Measurements from ENCODE around the gene DST.
"Not testable (repeated sequence)": the region's sequence is repeated elsewhere in the genome, so short reads cannot be mapped to it uniquely, and the experiment has no call there.

DNA sequence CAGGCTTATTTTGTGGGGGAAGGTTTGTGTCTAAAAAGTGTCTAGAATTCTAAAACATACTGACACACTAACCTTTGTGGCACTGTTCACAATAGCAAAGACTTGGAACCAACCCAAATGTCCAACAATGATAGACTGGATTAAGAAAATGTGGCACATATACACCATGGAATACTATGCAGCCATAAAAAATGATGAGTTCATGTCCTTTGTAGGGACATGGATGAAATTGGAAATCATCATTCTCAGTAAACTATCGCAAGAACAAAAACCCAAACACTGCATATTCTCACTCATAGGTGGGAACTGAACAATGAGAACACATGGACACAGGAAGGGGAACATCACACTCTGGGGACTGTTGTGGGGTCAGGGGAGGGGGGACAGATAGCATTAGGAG lies 146.0 kb downstream of the DST start:
- TF ChIP-seq, protein P1, sequence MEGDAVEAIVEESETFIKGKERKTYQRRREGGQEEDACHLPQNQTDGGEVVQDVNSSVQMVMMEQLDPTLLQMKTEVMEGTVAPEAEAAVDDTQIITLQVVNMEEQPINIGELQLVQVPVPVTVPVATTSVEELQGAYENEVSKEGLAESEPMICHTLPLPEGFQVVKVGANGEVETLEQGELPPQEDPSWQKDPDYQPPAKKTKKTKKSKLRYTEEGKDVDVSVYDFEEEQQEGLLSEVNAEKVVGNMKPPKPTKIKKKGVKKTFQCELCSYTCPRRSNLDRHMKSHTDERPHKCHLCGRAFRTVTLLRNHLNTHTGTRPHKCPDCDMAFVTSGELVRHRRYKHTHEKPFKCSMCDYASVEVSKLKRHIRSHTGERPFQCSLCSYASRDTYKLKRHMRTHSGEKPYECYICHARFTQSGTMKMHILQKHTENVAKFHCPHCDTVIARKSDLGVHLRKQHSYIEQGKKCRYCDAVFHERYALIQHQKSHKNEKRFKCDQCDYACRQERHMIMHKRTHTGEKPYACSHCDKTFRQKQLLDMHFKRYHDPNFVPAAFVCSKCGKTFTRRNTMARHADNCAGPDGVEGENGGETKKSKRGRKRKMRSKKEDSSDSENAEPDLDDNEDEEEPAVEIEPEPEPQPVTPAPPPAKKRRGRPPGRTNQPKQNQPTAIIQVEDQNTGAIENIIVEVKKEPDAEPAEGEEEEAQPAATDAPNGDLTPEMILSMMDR (IDR thresholded peaks at IDR 0.05; ENCODE audit: insufficient read depth, low read depth, low read length), result not testable (repeated sequence)
- TF ChIP-seq EZH2 (IDR thresholded peaks at IDR 0.05; ENCODE audit: insufficient read depth, low read length), result not testable (repeated sequence)

Data from astrocyte (in vitro differentiated cells and primary cell).